ENCODE results near the gene INAFM2.

Gene INAFM2

DNA sequence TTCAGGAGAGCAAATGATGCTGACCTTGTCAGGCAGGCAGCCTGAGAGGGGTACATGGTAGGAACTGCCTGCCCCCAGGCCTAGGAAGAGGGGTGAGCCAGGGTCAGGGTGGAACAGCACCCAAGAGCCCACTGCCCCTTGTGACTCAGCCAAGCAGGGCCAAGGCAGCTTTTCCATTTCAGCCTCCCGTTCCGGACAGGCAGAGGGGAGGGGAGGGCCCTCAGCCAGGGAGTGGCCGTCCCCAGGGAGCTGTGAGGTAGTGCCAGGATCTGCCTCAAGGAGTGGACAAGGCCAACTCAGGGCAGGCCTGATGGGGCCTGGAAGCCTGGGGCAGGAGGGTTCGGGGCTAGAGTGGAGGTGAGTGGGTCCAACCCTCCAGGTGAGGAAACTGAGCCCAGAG lies 35.5 kb upstream of the INAFM2 start:
- Histone ChIP-seq H3K79me2 (ENCODE audit: control insufficient read depth, insufficient read depth, low read length, unreplicated experiment) (no peaks in the 10 kb centered on the region), H3K27me3 (ENCODE audit: insufficient read depth, low read length) (peaks cover 18% of the 10 kb centered on the region; the same call in 1 of the 2 replicates), H3K27ac (ENCODE audit: low read depth, low read length) (no peak overlapping the region), H3K36me3 (ENCODE audit: insufficient read depth, low read length) (no peaks in the 10 kb centered on the region), H3K4me1 (ENCODE audit: control insufficient read depth, insufficient read depth, low read length, unreplicated experiment) (peaks cover 33% of the 10 kb centered on the region), H3K4me3 (ENCODE audit: low read depth, low read length) (no peak overlapping the region), H2AFZ (ENCODE audit: low read length, unreplicated experiment) (no peak overlapping the region)

DNA sequence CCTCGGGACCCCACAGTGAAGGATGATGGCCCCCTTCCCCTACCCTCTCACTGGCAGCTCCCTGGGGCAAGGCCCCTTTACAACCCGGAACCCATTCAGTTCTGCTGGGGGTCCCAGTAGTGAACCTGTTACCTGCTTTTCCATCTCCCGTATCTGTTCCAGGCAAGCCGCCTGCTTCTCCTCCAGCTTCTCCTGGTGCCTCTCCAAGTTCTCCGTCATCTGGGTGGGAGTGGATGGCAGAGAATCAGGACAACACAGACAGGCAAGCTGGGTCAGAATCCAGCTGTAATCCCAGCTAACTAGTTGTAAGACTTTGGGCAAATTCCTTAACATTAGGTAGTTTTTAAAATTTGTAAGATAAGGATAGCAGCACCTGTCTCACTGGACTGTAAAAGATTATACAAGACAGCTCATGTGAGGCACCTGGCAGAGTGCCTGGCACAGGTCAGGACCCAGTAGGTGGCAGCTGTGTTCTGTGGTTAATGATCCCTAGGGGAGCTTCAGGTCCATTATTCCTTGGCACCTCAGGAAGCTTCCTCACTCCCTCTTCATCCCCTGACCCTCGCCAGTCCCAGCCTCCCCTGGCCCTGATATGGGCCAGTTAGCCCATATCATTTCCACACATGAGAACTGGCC lies 34.2 kb upstream of the INAFM2 start:
- Histone ChIP-seq H3K27ac (ENCODE audit: low read depth, low read length) (no peak overlapping the region), H3K27me3 (ENCODE audit: insufficient read depth, low read length) (peaks cover 11% of the 10 kb centered on the region; the same call in 1 of the 2 replicates), H3K4me1 (ENCODE audit: control insufficient read depth, insufficient read depth, low read length, unreplicated experiment) (peaks cover 33% of the 10 kb centered on the region), H3K79me2 (ENCODE audit: control insufficient read depth, insufficient read depth, low read length, unreplicated experiment) (no peaks in the 10 kb centered on the region), H3K4me3 (ENCODE audit: low read depth, low read length) (no peak overlapping the region), H3K36me3 (ENCODE audit: insufficient read depth, low read length) (no peaks in the 10 kb centered on the region), H2AFZ (ENCODE audit: low read length, unreplicated experiment) (no peak overlapping the region)

DNA sequence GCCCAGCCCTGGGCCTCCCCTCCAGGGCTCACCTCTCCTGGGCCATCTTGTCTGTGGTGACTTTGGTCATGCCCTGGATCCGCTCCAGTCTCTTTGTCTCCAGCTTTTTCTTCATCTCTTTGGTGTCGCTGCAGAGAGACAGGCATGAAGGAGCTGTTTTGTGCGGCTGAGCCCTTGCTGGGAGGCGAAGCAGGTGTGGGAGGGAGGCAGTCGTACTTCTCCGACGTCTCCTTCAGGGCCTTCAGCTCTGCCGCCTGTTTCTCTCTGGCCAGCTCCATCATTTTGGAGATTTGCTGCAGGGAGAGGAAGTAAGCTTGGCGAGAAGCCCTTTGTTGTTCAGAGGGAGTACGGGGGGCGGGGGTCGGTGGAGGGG lies 33.0 kb upstream of the INAFM2 start:
- Histone ChIP-seq H3K36me3 (ENCODE audit: insufficient read depth, low read length) (no peaks in the 10 kb centered on the region), H3K4me1 (ENCODE audit: control insufficient read depth, insufficient read depth, low read length, unreplicated experiment) (peaks cover 25% of the 10 kb centered on the region), H3K27me3 (ENCODE audit: insufficient read depth, low read length) (peaks cover 12% of the 10 kb centered on the region; the same call in 1 of the 2 replicates), H3K79me2 (ENCODE audit: control insufficient read depth, insufficient read depth, low read length, unreplicated experiment) (no peaks in the 10 kb centered on the region), H3K27ac (ENCODE audit: low read depth, low read length) (no peak overlapping the region), H3K4me3 (ENCODE audit: low read depth, low read length) (no peak overlapping the region), H2AFZ (ENCODE audit: low read length, unreplicated experiment) (no peak overlapping the region)

GRCh38 chr15:40290918-40291574 lies 32.4 kb upstream of the INAFM2 start:
- Histone ChIP-seq H3K79me2 (ENCODE audit: control insufficient read depth, insufficient read depth, low read length, unreplicated experiment) (no peaks in the 10 kb centered on the region), H3K4me3 (ENCODE audit: low read depth, low read length) (peak overlapping the region; percentile 80), H3K4me1 (ENCODE audit: control insufficient read depth, insufficient read depth, low read length, unreplicated experiment) (peaks cover 20% of the 10 kb centered on the region), H3K27ac (ENCODE audit: low read depth, low read length) (no peak overlapping the region), H3K27me3 (ENCODE audit: insufficient read depth, low read length) (peaks cover 18% of the 10 kb centered on the region; the same call in 1 of the 2 replicates), H2AFZ (ENCODE audit: low read length, unreplicated experiment) (peak overlapping the region; percentile 43), H3K36me3 (ENCODE audit: insufficient read depth, low read length) (no peaks in the 10 kb centered on the region)

DNA sequence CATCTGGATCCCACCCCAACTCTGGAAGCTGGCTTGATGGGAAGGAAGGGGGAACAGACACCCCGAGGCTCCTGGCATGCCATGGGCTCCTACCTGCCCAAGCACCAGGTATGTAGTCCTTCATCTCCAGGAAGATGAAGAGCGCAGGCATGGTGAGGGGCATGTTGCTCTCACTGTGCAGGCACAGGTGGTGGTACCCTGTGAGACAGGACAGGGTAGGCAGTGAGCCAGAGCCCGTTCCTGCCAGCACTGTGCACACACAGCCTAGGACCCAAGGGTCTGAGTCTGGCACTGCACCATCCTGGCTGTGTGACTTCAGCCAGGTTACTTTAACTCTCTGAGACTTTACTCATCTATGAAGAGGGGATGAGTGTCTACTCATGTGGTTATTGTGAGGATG lies 31.2 kb upstream of the INAFM2 start:
- peaks cover 11% of the 10 kb centered on the region for H3K4me1 ChIP-seq (ENCODE audit: control insufficient read depth, insufficient read depth, low read length, unreplicated experiment)

DNA sequence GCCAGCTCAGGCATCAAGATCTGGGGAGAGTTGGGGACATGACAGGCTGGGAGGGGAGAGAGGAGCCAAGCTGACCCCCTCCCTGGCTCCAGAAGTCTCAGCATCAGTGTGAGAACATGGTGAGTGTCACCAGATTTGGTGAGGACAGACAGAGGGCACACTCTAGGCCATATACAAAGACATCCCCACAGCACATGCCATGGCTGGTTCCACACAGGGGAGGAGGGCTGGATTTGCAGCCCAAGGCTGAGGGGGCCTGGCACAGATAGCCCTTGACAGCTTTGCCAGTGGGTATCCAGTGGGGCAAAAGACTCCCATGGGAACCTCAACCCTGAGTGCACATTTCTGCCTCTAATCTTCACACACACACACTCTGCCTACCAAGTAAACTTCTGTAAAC lies 30.5 kb upstream of the INAFM2 start:
- no peak overlapping the region for H3K27ac ChIP-seq (ENCODE audit: low read depth, low read length)
- H3K4me1 ChIP-seq (ENCODE audit: control insufficient read depth, insufficient read depth, low read length, unreplicated experiment), result peaks cover 4% of the 10 kb centered on the region
- H3K79me2 ChIP-seq (ENCODE audit: control insufficient read depth, insufficient read depth, low read length, unreplicated experiment), result no peaks in the 10 kb centered on the region
- no peaks in the 10 kb centered on the region for H3K36me3 ChIP-seq (ENCODE audit: insufficient read depth, low read length)
- H3K4me3 ChIP-seq (ENCODE audit: low read depth, low read length), result no peak overlapping the region
- H3K27me3 ChIP-seq (ENCODE audit: insufficient read depth, low read length), result peaks cover 23% of the 10 kb centered on the region; the same call in 1 of the 2 replicates
- H2AFZ ChIP-seq (ENCODE audit: low read length, unreplicated experiment), result no peak overlapping the region

More for the DNA sequence above, 31.2 kb upstream of the INAFM2 start:
- Histone ChIP-seq H3K79me2 (ENCODE audit: control insufficient read depth, insufficient read depth, low read length, unreplicated experiment) (no peaks in the 10 kb centered on the region), H3K27me3 (ENCODE audit: insufficient read depth, low read length) (peaks cover 23% of the 10 kb centered on the region; the same call in 1 of the 2 replicates), H3K4me3 (ENCODE audit: low read depth, low read length) (no peak overlapping the region), H2AFZ (ENCODE audit: low read length, unreplicated experiment) (no peak overlapping the region), H3K27ac (ENCODE audit: low read depth, low read length) (no peak overlapping the region), H3K36me3 (ENCODE audit: insufficient read depth, low read length) (no peaks in the 10 kb centered on the region)

DNA sequence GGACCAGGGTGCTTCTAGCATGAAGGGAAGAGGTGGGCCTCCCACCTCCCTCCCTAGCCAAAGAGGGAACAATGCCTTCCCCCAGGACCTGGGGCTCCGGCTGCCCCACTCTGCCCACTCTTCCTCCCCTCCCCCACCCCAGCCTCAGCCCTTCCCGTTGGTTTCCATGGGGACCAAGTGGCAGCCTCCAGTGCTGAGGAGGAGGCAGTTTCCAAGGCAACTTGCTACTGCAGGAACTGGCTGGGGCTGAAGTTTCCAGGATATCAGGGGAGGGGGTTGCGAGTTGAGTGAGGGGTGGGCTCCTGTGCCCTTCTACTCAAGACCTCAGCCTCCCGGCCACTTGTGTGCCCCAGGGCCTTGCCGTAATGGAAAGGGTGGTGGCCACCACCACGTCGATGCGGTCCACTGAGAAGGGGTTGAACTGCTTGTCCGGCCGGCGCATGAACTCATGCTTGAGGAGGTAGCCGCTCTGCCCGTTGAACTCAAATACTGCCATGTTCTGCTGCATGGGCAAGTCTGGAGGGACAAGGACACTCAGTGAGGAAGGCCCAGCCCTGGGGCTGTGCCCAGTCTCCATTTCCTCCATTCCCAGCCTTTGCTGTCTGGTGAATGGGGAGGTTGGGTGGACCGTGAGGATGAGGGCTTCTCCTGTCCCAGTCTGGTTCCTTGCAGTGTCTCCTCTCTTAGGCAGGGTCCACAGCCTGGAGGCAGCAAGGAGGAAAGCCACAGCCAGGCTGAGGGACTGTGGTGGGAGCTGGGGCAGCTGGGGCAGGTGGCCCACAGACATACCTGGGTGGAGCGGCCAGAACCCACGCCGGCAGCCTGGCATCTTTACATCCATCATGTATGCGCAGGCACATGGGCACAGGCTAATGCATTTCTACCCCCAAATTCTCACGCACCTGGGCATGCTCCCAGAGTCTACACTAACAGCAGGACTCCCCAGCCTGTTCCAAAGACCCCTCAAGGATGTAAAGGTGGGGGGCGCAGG lies 29.3 kb upstream of the INAFM2 start:
- Histone ChIP-seq H3K79me2 (ENCODE audit: control insufficient read depth, insufficient read depth, low read length, unreplicated experiment) (no peaks in the 10 kb centered on the region), H3K27me3 (ENCODE audit: insufficient read depth, low read length) (peaks cover 23% of the 10 kb centered on the region; the same call in 1 of the 2 replicates), H3K4me3 (ENCODE audit: low read depth, low read length) (no peak overlapping the region), H3K4me1 (ENCODE audit: control insufficient read depth, insufficient read depth, low read length, unreplicated experiment) (no peaks in the 10 kb centered on the region), H3K36me3 (ENCODE audit: insufficient read depth, low read length) (no peaks in the 10 kb centered on the region), H3K27ac (ENCODE audit: low read depth, low read length) (no peak overlapping the region), H2AFZ (ENCODE audit: low read length, unreplicated experiment) (no peak overlapping the region)

DNA sequence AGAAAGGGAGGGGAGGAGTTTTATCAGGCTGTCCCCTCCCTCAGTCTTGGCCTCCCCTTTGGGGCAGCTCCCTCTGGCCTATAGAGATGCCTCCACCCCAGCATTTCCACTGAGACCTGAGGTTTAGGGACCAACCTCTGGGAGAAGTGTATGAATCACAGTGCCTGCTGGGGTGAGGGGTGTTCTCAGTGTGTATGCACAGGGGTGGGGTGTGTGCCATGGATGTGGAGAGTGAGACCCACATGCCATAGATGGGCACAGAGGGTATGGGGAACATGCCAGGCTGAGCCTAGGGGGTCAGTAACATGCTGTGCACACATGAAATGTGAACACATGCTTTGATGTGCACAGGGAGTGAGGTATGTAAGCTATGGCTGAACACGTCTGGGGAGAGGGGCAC lies 28.2 kb upstream of the INAFM2 start:
- Histone ChIP-seq H2AFZ (ENCODE audit: low read length, unreplicated experiment) (no peak overlapping the region), H3K36me3 (ENCODE audit: insufficient read depth, low read length) (no peaks in the 10 kb centered on the region), H3K4me1 (ENCODE audit: control insufficient read depth, insufficient read depth, low read length, unreplicated experiment) (no peaks in the 10 kb centered on the region), H3K79me2 (ENCODE audit: control insufficient read depth, insufficient read depth, low read length, unreplicated experiment) (no peaks in the 10 kb centered on the region), H3K4me3 (ENCODE audit: low read depth, low read length) (no peak overlapping the region), H3K27me3 (ENCODE audit: insufficient read depth, low read length) (peaks cover 24% of the 10 kb centered on the region; the same call in 1 of the 2 replicates), H3K27ac (ENCODE audit: low read depth, low read length) (no peak overlapping the region)

DNA sequence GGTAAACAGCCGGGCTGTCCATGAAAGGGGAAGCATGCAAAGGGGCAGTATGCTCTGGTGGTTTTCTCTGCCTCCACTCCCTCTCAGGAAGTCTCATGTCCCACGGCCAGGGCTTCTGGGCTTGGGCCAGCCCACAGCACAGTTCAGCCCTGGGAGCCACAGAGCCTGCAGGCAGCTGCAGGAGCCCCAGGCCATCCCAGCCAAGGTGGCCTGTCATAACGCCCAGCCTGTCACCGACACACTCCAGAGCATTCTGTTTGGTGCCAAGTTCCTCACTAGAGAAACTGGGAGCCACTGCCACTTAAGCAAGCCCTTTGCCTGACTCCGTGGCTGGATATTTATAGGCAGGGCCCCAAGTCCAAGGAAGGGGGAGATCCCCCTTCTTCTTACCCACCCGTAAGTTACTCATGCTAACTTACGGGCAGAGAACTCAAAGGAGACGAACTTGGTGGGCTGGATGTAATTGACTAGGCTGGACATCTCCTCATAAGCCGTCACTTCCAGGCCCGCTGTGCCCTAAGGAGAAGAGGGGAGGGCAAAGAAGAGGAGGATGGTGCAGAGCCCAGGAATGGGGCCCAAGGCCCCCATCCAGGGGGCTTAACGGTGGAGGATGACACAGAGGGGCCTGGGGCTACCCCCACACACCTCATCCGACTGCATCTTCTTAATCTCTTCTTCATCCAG lies 27.5 kb upstream of the INAFM2 start:
- no peaks in the 10 kb centered on the region for H3K36me3 ChIP-seq (ENCODE audit: insufficient read depth, low read length)
- H3K27me3 ChIP-seq (ENCODE audit: insufficient read depth, low read length), result peaks cover 31% of the 10 kb centered on the region; the same call in 1 of the 2 replicates
- H3K4me3 ChIP-seq (ENCODE audit: low read depth, low read length), result no peak overlapping the region
- H3K79me2 ChIP-seq (ENCODE audit: control insufficient read depth, insufficient read depth, low read length, unreplicated experiment), result no peaks in the 10 kb centered on the region
- H3K4me1 ChIP-seq (ENCODE audit: control insufficient read depth, insufficient read depth, low read length, unreplicated experiment), result no peaks in the 10 kb centered on the region
- no peak overlapping the region for H2AFZ ChIP-seq (ENCODE audit: low read length, unreplicated experiment)
- H3K27ac ChIP-seq (ENCODE audit: low read depth, low read length), result no peak overlapping the region
